NCI-H1092 treated with DMSO at 0.1 percent for 48 hours (cell line): Measurements from ENCODE around the gene IQCN.

Experiments used
- DNase-seq: peaks from one replicate; lab custom pipeline; 2025; lab: John Stamatoyannopoulos, UW

Gene IQCN

DNA sequence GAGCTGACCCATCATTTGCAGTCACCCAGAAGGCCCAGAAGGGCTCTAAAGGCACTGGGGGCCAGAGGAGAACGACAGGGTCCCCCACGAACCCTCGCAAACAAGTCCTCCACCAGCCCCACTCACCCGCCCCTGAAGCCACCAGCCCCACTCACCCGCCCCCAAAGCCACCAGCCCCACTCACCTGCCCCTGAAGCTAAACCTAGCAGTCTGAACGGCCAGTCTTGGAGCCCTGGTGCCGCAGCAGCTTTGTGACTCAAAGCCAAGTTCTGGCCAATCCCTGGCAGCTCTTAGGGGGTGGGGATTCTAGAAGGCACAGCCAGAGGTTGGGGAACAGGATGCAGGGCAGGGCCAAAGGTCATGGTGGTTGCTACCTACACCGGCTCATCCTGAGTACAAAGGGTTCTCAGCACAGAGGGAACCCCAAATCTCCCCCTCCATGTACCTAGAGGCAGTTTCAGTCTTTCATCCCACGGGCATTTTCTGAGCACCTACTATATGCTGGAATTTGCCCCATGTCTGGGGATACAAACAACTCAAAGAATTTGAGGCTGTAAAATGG is at the start of gene IQCN:
IQCN (minus strand) TSS at position 234 of the 562 bp plus-strand sequence. CDS start 4,974 bp downstream, outside the sequence.
- no peak for DNase-seq

DNA sequence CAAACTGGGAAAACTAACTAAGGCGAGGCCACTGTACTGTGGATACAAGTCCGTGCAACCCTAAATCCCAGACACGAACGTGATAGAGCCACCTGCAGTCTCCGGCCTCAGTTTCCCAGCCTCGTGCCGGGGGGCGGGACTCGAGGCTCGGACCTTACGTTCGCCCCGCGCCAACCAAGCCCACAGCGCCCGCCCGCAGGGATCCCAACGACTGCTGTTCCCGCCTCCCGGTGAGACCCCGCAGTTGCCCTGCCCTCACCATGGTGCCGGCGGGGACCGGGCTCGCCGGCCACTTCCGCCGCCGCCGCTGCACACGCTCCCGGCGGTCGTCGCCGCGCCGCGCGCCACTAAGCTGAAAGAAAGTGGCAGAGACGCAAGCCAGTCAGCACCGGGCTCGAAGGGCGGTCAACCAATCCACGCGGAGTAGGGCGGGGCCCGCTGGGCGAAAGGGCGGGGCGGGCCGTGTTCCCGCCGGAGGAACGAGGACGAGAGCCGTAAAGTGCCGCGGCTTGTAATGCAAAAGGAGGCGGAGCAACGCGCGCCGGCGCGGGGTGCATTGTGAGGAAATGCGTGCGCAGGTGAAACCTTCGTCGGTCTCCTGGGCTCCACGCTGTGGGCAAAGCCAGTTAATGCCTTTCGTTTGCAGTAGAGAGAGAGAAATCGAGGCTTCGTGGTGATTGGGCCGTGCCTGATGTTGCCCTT is 48.7 kb upstream of the IQCN start, which contains the start of gene LSM4:
LSM4 (minus strand) TSS at position 318 of the 702 bp plus-strand sequence; CDS start at position 262, 56 bp downstream.
- DNase-seq, result peak; percentile 98

- DNase-seq, result peak; percentile 31
Measured at GRCh38 chr19:18322318-18322758, 48.1 kb upstream of the IQCN start.

- no peak for DNase-seq
Measured at GRCh38 chr19:18321734-18322102, 47.5 kb upstream of the IQCN start.

GRCh38 chr19:18320865-18321733 is 46.8 kb upstream of the IQCN start:
- DNase-seq, result no peak

- no peak for DNase-seq
Measured at GRCh38 chr19:18319591-18320135, 45.4 kb upstream of the IQCN start.

DNA sequence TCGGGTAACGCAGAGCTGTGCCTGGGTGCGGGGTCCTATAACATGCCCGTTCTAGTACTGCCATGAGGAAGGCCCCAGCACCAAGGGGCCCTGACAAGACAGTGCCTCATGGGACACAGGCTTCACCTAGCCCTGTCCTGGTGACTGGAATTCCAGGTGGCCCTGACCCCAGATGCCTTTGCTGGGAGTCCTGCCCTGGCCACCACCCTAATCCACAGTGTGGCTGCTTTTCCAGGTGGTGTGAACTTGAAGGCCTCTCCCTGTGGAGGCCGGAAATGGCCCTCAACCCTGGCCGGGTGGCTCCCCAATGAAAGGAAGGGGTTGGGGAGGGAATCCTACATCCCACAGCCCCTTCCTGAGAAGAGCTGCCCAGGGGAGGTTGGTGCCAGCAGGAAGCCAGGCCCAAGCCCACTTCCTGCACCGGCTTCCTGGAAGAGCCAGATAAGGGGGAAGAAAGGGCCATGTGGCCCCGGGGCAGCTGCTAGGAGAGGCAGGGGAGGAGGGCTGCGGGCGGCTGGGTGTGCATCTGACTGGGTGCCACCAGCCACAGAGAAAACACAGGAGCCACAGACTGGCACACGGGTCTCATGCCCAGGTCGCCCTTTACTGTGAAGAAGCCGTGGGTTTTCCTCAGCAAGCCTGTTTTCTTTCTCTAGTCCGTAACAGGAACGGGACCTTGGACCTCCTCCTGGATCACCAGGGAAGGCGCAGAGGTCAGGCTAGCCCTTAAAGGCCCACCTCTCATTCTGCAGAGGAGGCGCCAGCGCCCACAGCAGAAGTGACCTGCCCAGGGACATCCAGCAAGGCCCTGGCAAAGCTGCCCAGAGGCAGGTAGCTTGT is 43.9 kb upstream of the IQCN start:
- no peak for DNase-seq

DNA sequence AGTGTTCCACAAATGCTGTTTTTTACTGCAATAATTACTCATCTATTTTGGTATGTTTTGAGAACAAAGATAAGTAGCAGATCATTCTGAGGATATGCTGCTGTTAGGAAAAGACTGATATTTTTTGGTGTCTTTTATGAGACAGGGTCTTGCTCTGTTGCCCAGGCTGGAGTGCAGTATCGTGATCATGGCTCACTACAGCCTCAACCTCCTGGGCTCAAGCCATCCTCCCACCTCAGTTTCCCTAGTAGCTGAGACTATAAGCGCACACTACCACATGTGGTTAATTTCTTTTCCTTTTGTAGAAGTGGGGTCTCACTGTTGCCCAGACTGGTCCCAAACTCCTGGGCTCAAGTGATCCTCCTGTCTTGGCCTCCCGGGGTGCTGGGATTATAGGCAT is 39.1 kb upstream of the IQCN start:
- DNase-seq, result no peak

DNA sequence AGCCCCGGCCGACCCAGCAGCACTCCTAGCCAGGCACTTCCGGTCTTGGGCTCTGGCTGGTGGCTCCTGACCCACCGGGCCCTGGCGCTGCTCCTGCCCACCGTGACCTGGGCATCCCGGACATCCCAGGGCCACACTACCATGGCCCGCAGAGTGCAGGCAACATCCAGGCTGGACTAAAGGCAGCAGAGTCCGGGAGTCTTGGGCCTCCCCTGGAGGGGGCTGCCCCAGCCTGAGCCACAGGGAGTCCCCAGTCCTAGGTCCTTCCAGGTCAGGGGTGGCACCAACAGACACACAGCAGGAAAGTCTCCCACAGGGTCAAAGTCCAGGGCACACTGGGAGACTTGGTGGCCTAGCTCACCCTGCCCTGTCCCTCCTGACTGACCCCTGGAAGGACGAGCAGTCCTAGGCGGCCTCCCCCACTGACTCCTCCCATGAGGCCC is 37.9 kb upstream of the IQCN start:
- DNase-seq, result no peak

GRCh38 chr19:18311502-18312091 is 37.3 kb upstream of the IQCN start:
- no peak for DNase-seq

DNA sequence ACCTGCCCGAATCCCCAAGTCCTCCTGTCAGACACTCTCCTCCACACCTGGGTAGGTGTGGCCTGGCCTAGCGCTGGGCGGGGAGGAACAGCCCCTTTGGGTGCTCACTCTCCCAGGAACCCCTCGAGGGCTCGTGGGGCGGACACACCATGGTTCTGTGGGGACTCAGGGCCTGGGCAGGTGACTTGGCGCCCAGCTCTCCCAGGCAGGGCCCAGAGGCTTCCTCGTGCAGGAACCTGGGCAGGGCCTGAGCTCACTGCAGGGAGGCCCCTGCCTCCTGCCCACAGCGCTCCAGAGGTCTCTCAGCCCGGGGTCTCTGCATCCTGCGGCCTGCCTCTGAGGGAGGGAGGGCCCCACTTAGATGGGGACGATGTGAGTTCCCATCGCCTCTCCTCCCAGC is 36.7 kb upstream of the IQCN start:
- DNase-seq, result no peak

- no peak for DNase-seq
Measured at GRCh38 chr19:18310118-18310909, 36.1 kb upstream of the IQCN start.

DNA sequence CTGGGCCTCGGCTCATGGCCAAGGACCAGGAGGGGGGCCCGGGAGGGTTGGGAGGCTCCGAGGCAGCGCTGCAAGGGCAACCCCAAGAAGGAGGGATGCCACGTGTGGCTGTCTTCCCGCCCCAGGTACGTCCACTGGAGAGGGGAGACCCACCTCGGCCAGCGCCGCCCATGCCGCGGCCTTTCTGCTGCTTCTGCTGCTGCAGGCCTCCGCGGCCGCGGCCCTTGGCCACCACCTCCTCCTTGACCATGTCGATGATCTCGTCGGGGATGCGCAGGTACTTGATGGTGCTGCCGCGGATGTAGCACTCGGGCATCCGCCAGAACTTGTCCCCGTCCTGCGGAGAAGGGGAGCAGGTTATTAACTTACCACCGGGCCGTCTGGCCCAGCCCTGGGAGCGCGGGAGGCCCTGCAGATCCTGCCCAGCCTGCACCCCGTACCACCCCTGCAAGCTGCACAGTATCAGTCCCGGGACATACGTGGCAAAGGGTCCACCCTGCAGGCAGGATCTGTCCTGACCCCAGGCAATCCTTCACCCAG is 35.3 kb upstream of the IQCN start:
- no peak for DNase-seq

GRCh38 chr19:18308948-18309325 is 34.7 kb upstream of the IQCN start:
- DNase-seq, result no peak

GRCh38 chr19:18308051-18308947 is 34.0 kb upstream of the IQCN start:
- no peak for DNase-seq

DNA sequence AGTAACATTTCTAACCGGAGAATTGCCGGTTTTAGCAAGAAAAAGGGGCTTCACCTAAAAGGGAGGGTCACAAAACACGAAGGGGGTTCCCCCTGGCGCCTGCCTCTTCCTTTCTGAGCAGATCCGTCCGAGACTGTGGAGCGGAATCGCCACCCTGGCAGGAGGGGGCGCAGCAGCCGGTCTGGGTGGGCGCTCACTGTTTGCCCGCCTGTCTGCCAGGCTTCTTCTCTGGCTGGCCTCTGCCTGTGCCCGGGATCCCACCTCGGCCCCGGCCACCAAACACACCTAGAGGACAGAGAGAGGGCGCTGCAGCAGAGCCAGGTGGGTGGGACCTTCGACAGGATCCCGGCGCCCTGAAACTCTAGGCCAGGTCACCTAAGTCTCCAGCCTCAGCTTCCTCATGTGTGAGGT is 33.0 kb upstream of the IQCN start:
- DNase-seq, result no peak

- no peak for DNase-seq
Measured at GRCh38 chr19:18306888-18307260, 32.6 kb upstream of the IQCN start.

DNA sequence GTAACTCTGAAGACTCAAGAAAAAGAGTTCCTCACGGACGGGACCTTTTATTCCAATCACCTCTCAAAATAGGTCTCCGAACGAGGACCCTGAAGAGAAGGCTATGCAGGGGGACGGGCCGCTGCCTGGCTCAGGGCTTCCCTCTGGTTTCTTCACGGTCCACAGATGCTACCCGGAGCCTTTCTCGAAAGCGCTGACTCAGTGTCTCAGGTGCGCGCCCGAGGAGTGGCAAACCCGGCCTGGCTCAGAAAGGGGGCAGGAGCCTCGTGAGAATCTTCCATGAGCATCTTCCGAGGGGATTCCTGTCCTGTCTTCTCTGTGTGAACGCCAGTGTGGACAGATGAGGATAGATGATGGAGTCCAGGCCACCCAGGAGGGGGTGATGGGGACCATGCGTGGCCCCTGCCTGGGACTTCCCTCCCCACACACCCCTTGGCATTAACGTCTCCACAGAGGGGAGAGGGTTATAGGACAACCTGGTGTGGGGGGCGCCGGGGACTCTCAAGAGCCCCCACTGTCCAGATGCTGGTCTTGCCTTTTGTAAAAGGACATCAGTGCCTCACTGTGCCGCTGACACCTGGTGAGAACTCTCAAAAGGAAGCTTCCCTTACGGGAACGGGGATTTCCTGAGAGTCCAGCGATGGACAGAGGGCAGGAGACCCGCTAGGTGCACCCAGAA is 32.1 kb upstream of the IQCN start:
- DNase-seq, result no peak
